SK-N-SH (cell line): Measurements from ENCODE around the gene ANAPC2. TPM values are rescaled to one million over a fixed set of nuclear protein-coding genes. Genes with fewer than 3 reads are reported as not detected.

Experiments used
- CTCF ChIA-PET: fragments of 300-600, 350-600 bp; formaldehyde crosslinking; extraction: SDS; loops from one replicate; lab custom pipeline; 2021; lab: Yijun Ruan, JAX
- POLR2A ChIA-PET: fragments of 350-600 bp; sonication (Branson Sonifier 250); formaldehyde crosslinking; extraction: SDS; loops from one replicate; lab custom pipeline; 2020; ENCODE audit warnings: antibody characterized with exemption, inconsistent platforms; lab: Yijun Ruan, JAX
- DNase-seq: peaks from one replicate; pipeline ENCODE4 v3.0.0; 2012
- H2AFZ ChIP-seq: fragments of 200-600 bp; sonication (generic); 2 replicates; pipeline ENCODE4 v1.8.1; 2016; ENCODE audit warnings: antibody characterized with exemption, mild to moderate bottlenecking, low read depth
- H3F3A ChIP-seq: fragments of 200-600 bp; sonication (generic); replicated peaks from 2 replicates; pipeline ENCODE3; 2016; ENCODE audit warnings: antibody characterized with exemption, mild to moderate bottlenecking; ENCODE audit not compliant: insufficient read depth
- H3K27ac ChIP-seq, 2 experiments: fragments of 200-500 bp in 1 of 2; fragments of 200-600 bp in 1 of 2; sonication (Bioruptor generic) in 1 of 2; sonication (generic), shearing (Covaris generic) in 1 of 2; 2 replicates each; pipeline versions ENCODE4 v1.5.1 to v1.6.1; 2014 to 2016; ENCODE audit warnings: low read depth in 2 of 2, inconsistent platforms in 1 of 2, low read length in 1 of 2, mild to moderate bottlenecking in 1 of 2, mixed read lengths in 1 of 2
- H3K27me3 ChIP-seq: fragments of 200-600 bp; sonication (generic), shearing (Covaris generic); 2 replicates; pipeline ENCODE4 v1.6.1; 2016; ENCODE audit warnings: mixed run types; ENCODE audit not compliant: insufficient read depth
- H3K36me3 ChIP-seq, 2 experiments: fragments of 200-500 bp in 1 of 2; fragments of 200-600 bp in 1 of 2; sonication (Bioruptor generic) in 1 of 2; sonication (generic) in 1 of 2; replicated peaks in 1 of 2; 2 replicates each; pipeline versions ENCODE3 to v1.5.1; 2014 to 2016; ENCODE audit warnings: low read length in 1 of 2, mild to moderate bottlenecking in 1 of 2; ENCODE audit not compliant: insufficient read depth in 2 of 2, control insufficient read depth in 1 of 2
- H3K4me1 ChIP-seq, 2 experiments: fragments of 200-500 bp in 1 of 2; fragments of 200-600 bp in 1 of 2; sonication (Bioruptor generic) in 1 of 2; sonication (generic), shearing (Covaris generic) in 1 of 2; 2 replicates each; pipeline versions ENCODE4 v1.5.1 to v1.6.1; 2014 to 2016; ENCODE audit warnings: low read depth in 1 of 2, low read length in 1 of 2, mixed run types in 1 of 2; ENCODE audit not compliant: insufficient read depth in 2 of 2, control insufficient read depth in 1 of 2
- H3K4me2 ChIP-seq: fragments of 200-600 bp; sonication (generic), shearing (Covaris generic); 2 replicates; pipeline ENCODE4 v1.6.1; 2017; ENCODE audit warnings: mixed run types
- H3K4me3 ChIP-seq, 2 experiments: fragments of 200-500 bp in 1 of 2; fragments of 200-600 bp in 1 of 2; sonication (Bioruptor generic) in 1 of 2; sonication (generic), shearing (Covaris generic) in 1 of 2; 2 replicates each; pipeline versions ENCODE4 v1.5.1 to v1.8.1; 2014 to 2016; ENCODE audit warnings: low read depth in 2 of 2, inconsistent platforms in 1 of 2, low read length in 1 of 2, mild to moderate bottlenecking in 1 of 2, mixed read lengths in 1 of 2, moderate library complexity in 1 of 2
- H3K79me2 ChIP-seq: fragments of 200-600 bp; sonication (generic); 2 replicates; pipeline ENCODE4 v1.8.1; 2017; ENCODE audit warnings: mild to moderate bottlenecking; ENCODE audit not compliant: insufficient read depth
- H3K9ac ChIP-seq: fragments of 200-600 bp; sonication (generic); 2 replicates; pipeline ENCODE4 v1.6.1; 2017; ENCODE audit warnings: mixed run types
- H3K9me2 ChIP-seq: fragments of 200-600 bp; sonication (generic); 2 replicates; pipeline ENCODE4 v1.6.1; 2017; ENCODE audit warnings: mixed run types
- H3K9me3 ChIP-seq: fragments of 200-600 bp; sonication (generic); 2 replicates; pipeline ENCODE4 v1.6.1; 2017; ENCODE audit warnings: mixed run types, mild to moderate bottlenecking, moderate library complexity
- H4K20me1 ChIP-seq: fragments of 200-600 bp; sonication (generic); 2 replicates; pipeline ENCODE4 v1.6.1; 2017; ENCODE audit warnings: mild to moderate bottlenecking, mixed run types; ENCODE audit not compliant: insufficient read depth
- CTCF ChIP-seq: fragments of 200-600 bp; sonication (generic); IDR thresholded peaks from 2 replicates; pipeline ENCODE4 v1.6.1; 2017; ENCODE audit warnings: antibody characterized with exemption, mild to moderate bottlenecking, moderate library complexity
- FOSL2 ChIP-seq: IDR thresholded peaks from 2 replicates; pipeline ENCODE4 v1.4.0; 2012; ENCODE audit warnings: low read depth, mild to moderate bottlenecking, moderate library complexity, borderline replicate concordance
- NRF1 ChIP-seq: IDR thresholded peaks from 2 replicates; pipeline ENCODE4 v1.6.1; 2012; ENCODE audit warnings: low read depth, mild to moderate bottlenecking, low read length
- REST ChIP-seq: IDR thresholded peaks from 2 replicates; pipeline ENCODE4 v1.6.1; 2012; ENCODE audit warnings: mild to moderate bottlenecking, low read depth, low read length, moderate library complexity
- SIN3A ChIP-seq: IDR thresholded peaks from 2 replicates; pipeline ENCODE4 v1.6.1; 2012; ENCODE audit warnings: low read depth, mild to moderate bottlenecking, low read length, moderate library complexity, borderline replicate concordance
- TAF1 ChIP-seq: IDR thresholded peaks from 2 replicates; pipeline ENCODE4 v1.6.1; 2012; ENCODE audit warnings: low read depth, mild to moderate bottlenecking, low read length, moderate library complexity, borderline replicate concordance
- ZBTB33 ChIP-seq: IDR thresholded peaks from 2 replicates; pipeline ENCODE4 v1.4.0; 2012; ENCODE audit warnings: low read depth, borderline replicate concordance
- WGBS: methylation state at CpG from one replicate; pipeline ENCODE4 v1.1.6; 2017; ENCODE audit warnings: low lambda C conversion rate; 5-methylcytosine and 5-hydroxymethylcytosine counted together
- polyA plus RNA-seq, 3 experiments: library from polyadenylated mRNA; depleted of rRNA; stranded (reverse); fragments of >200 nt; gene quantifications; 2 replicates each; pipeline ENCODE4 v1.2.3, GENCODE V29; 2012

The ANAPC2 gene
- polyA plus RNA-seq, 1 of the 3 experiments (the other 2 are of a cell fraction), result 35.1 TPM

- H3K4me3 ChIP-seq, result no peak overlapping the region
- H3K4me2 ChIP-seq, result no peak overlapping the region
- peaks cover 0 to 7% of the 10 kb centered on the region in 2 experiments for H3K36me3 ChIP-seq
- peaks cover 15% of the 10 kb centered on the region for H3K27me3 ChIP-seq
- no peak overlapping the region for H2AFZ ChIP-seq
- no peaks in the 10 kb centered on the region for H3F3A ChIP-seq
- 70% methylated on average over 16 of the region's 21 CpGs for WGBS
- POLR2A ChIA-PET, result interaction anchor here (1.5 kb wide), 1 partner anchor 35 kb away, joined by 5 read pairs; the partner anchor contains the start of gene GRIN1
- H4K20me1 ChIP-seq, result no peaks in the 10 kb centered on the region
- H3K79me2 ChIP-seq, result no peaks in the 10 kb centered on the region
- H3K9ac ChIP-seq, result no peak overlapping the region
- CTCF ChIA-PET, result interaction anchor here (1.0 to 5.0 kb wide), 2 partner anchors 10 to 15 kb away, joined by 3 to 24 read pairs; partner anchors contain the start of genes ANAPC2 and SSNA1
- H3K9me3 ChIP-seq, result no peaks in the 10 kb centered on the region
- no peaks in the 10 kb centered on the region for H3K9me2 ChIP-seq
- TF ChIP-seq SIN3A (no peak), NRF1 (no peak), REST (no peak), ZBTB33 (no peak), CTCF (no peak), FOSL2 (no peak), TAF1 (no peak)
- H3K4me1 ChIP-seq, result peaks cover 0 to 23% of the 10 kb centered on the region in 2 experiments; a peak in 1 of 4 replicates
- peak overlapping the region in 1 of 2 experiments; percentile 50; a peak in 2 of 4 replicates for H3K27ac ChIP-seq
- DNase-seq, result peak; percentile 50
Measured at GRCh38 chr9:137172901-137173795, 15.2 kb downstream of the ANAPC2 start.
